ENCODE measurements around the gene ANAPC1.
"Not testable (repeated sequence)": the region's sequence is repeated elsewhere in the genome, so short reads cannot be mapped to it uniquely, and the experiment has no call there.

GRCh38 chr2:111839625-111840282, 44.2 kb downstream of the ANAPC1 start:
- not testable (repeated sequence) for TF ChIP-seq CTCF, POLR2AphosphoS5 (IDR thresholded peaks at IDR 0.05)

Data from breast epithelium (tissue), 3 donors.